CD1c-positive myeloid dendritic cell (primary cell): ENCODE measurements around the gene STX5.
"Not testable (repeated sequence)": the region's sequence is repeated elsewhere in the genome, so short reads cannot be mapped to it uniquely, and the experiment has no call there.

Experiments used
- DNase-seq: peaks from one replicate; pipeline ENCODE4 v3.0.0-alpha.2; 2016; ENCODE audit errors: extremely low spot score

The STX5 gene

GRCh38 chr11:62786318-62787004, 45.4 kb downstream of the STX5 start:
- DNase-seq, result peak; percentile 93

DNA sequence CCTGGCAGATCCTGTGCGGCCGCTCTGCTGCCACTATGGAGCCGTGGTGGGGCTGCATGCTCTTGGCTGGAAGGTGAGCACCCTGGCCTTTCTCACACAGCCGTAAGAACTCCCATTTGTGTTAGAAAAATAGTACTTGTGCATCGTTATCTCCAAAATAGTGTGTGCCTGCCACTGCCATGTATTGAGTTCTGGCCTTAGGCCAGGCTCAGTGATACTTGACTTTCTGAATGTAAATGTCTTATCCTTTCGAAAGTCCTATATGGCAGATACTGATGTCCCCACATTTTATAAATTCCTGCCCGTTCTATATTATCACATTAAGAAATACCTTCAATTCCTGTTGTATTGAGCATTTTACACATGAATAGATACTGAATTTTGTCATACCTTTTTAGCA, 49.1 kb downstream of the STX5 start:
- no peak for DNase-seq

- DNase-seq, result no peak
Observed at GRCh38 chr11:62778441-62778840, 53.4 kb downstream of the STX5 start.

DNA sequence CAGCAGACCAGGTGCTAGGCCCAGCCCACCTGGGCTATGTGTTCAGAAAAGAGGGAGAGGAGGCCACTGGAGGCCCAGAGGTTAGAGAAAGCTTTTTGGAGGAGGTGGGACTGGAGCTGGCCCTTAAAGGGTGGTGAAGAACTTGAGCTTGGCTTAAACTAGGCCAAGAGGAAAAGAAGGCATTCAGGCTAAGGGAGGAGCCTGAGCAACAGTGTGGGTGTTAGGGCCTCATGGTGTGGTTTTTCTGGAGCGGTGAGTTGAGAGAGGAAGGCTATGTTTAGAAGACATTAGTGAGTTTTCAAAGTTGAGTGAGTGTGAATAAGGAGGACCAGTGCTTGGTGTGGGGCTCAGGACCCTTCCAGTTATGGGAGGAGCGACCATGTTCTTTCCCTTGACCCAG, 54.5 kb downstream of the STX5 start:
- DNase-seq, result no peak

DNA sequence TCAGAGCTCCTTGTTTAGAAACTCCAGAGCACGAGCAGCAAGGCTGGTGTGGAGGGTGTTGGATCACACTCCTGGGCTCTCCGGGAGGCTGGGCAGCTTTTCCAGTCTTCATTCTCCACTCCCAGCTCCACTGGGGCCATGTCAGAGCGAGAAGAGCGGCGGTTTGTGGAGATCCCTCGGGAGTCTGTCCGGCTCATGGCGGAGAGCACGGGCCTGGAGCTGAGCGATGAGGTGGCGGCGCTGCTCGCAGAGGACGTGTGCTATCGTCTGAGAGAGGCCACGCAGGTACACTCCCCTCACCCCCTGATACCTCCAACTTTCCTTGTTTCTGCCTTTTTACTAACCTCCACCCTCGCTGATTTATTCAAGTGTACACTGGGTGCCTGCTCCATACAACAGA, 56.2 kb downstream of the STX5 start:
- DNase-seq, result no peak

DNA sequence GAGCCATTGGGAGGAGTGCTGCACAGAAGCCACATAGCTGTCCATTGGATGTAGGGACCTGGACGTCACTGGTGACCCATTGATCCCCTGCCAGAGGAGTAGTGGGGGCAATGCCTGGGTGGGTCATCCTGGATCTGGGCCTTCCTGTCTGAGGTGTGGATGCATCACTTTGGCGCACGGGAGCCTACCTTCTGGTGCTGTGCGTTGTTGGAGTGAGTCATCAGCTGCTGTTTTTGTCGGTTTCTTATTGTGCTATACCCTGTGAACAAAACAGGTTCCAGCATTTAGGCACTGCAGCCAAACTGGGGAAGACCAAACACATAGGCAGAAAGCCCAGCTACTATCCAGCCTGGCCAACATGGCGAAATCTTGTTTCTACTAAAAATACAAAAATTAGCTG, 57.4 kb downstream of the STX5 start:
- no peak for DNase-seq

DNA sequence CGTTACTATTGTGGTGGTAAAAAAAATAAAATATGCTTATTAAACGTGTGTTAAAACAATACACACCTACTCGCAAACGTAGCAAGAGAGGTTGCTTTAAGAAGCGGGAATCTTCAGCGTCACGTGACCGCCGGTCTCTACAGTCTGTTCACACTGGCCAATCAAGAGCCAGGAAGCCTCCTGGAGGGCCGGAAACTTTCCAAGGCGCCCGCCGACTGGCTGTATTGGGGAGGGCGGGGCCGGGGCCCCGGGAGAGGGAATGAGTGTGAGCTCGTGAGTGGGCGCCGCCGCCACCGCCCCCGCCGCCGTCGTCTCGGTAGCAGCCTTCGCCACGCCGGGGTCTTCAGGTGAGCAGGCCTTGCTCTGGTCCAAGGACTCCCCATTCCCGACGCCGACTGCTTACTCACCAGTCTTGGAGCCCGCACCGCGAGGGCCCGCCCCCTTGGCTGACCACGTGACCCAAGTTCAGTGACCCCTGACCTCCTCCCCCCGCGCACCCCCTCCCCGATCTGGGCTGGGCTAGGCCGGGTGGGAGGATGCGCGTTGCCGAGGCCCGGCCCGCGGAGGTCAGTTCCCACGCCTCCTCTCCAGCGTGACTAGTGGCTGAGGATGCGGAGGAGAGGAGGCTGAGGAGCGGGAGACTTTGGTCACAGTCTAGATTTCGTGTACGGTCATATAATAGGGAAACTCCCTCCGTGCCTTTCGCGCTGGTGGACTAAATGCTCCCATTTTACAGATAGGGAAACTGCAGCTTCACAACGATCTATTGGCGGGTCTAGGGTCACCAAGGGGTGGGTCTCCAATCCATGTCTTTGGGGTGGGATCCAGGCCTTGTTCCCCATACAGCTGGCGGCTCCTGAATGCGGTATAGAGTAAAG, 60.5 kb downstream of the STX5 start, which contains the start of gene TAF6L:
Gene TAF6L (plus strand): TSS at position 253 of the 878 bp plus-strand sequence. CDS start 4,388 bp downstream, outside the sequence.
- DNase-seq, result peak; percentile 97

DNA sequence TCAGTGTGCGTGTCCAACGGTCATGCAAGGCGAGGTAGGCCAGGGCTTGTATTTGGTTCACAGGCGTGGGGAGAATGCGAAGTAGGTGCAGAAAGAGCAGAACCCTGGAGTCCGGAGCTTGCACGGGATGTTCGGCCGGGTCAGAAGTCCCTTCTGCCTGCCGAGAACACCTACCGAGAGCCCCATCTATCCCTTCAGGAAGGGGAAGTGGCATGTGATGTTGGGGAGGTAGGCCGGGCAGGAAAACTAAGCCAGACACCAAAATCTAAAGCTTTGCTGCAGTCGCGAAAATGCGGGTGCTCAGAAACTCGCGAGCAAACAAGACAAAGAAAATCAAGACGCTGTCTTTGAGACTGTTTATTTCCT, 61.1 kb downstream of the STX5 start:
- no peak for DNase-seq

- not testable (repeated sequence) for DNase-seq
Observed at GRCh38 chr11:62760867-62761227, 71.0 kb downstream of the STX5 start.

DNA sequence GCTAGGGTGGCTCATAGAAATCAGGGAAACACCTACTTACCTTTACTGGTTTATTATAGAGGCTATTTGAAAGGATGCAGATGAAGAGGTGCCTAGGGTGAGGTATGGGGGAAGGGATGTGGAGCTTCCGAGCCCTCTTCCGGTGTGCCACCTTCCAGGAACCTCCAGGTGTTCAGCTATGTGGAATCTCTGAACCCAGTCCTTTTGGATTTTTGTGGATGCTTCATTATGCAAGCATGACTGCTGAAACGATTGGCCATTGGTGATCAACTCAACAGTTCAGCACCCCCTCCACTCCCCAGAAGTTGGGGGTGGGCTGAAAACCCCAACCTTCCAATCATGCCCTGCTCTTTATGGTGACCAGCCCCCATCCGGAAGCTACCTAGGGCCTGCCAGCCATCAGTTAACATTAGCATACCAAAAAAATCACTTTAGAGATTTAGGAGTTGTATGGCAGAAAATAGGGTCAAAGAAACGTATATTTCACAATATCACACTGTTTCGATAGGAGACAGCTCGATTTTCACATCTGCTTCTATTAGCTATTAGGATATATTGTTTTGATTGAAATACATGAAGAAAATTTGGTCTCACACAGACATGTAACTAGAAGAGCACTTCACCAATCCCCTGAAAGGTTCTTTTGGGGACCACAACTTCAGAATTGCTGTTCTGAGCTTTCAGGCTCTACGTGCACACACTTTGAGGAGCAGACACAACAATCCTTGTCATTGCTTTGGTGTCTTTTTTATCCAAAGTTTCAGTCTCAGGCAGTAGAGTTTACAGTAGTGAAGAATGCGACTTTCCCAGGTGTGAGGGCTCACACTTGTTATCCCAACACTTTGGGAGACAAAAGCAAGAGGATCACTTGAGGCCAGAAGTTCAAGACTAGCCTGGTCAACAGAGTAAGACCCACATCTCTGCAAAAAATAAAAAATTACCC, 73.7 kb downstream of the STX5 start:
- DNase-seq, result no peak
